Tibial nerve (tissue), 4 donors: ENCODE data around the gene RPRD2. TPM values are rescaled to one million over a fixed set of nuclear protein-coding genes. Genes with fewer than 3 reads are reported as not detected.

Source experiments
- DNase-seq, 2 donors: peaks; one replicate each; pipeline ENCODE4 v3.0.0-alpha.2; 2019; ENCODE audit warnings: low spot score in 2 of 2
- H3K27ac ChIP-seq, 4 donors: fragments of 200-600 bp; sonication (generic) in 3 of 4; one replicate each; pipeline ENCODE4 v1.5.1; 2017 to 2019; ENCODE audit warnings: mild to moderate bottlenecking in 1 of 4
- H3K27me3 ChIP-seq, 2 donors: fragments of 200-600 bp; sonication (generic) in 1 of 2; one replicate each; pipeline versions ENCODE4 v1.5.1 to v1.6.0; 2017 to 2019
- H3K36me3 ChIP-seq, 3 donors: fragments of 200-600 bp; sonication (generic); one replicate each; pipeline ENCODE4 v1.5.1; 2018 to 2019
- H3K4me1 ChIP-seq, 4 donors: fragments of 200-600 bp; sonication (generic) in 3 of 4; one replicate each; pipeline ENCODE4 v1.5.1; 2017 to 2019
- H3K4me3 ChIP-seq, 4 donors: fragments of 200-600 bp; sonication (generic) in 3 of 4; one replicate each; pipeline ENCODE4 v1.5.1; 2017 to 2019; ENCODE audit warnings: mild to moderate bottlenecking in 1 of 4, moderate library complexity in 1 of 4
- H3K9me3 ChIP-seq, 4 donors: fragments of 200-600 bp; sonication (generic) in 3 of 4; one replicate each; pipeline ENCODE4 v1.5.1; 2017 to 2019
- CTCF ChIP-seq, 5 experiments: fragments of 200-600 bp in 3 of 5; fragments of 450-650 bp in 2 of 5; sonication (generic) in 3 of 5; IDR thresholded peaks; one replicate each; pipeline ENCODE4 v1.5.1; 2016 to 2019; ENCODE audit warnings: antibody characterized with exemption in 5 of 5, mild to moderate bottlenecking in 3 of 5, moderate library complexity in 2 of 5
- EP300 ChIP-seq, 2 donors: sonication (generic); formaldehyde crosslinking; IDR thresholded peaks; one replicate each; pipeline ENCODE4 v1.6.1; 2017; ENCODE audit warnings: antibody characterized with exemption in 2 of 2, mild to moderate bottlenecking in 1 of 2
- POLR2A ChIP-seq, 2 donors: fragments of 450-650 bp; IDR thresholded peaks; one replicate each; pipeline ENCODE4 v1.6.1; 2017; ENCODE audit warnings: antibody characterized with exemption in 2 of 2, mild to moderate bottlenecking in 2 of 2, moderate library complexity in 2 of 2
- WGBS, 2 donors: methylation state at CpG; one replicate each; pipeline ENCODE4 v1.1.5; 2018; 5-methylcytosine and 5-hydroxymethylcytosine counted together
- total RNA-seq, 4 donors: library from RNA; depleted of rRNA; stranded (reverse); fragments of >200 nt; gene quantifications; one replicate each; pipeline ENCODE4 v1.1.0, GENCODE V29; 2016

RPRD2 gene
- total RNA-seq, 4 donors from 2014 or later, result 16.2 to 27.6 (median 24.8) TPM

DNA sequence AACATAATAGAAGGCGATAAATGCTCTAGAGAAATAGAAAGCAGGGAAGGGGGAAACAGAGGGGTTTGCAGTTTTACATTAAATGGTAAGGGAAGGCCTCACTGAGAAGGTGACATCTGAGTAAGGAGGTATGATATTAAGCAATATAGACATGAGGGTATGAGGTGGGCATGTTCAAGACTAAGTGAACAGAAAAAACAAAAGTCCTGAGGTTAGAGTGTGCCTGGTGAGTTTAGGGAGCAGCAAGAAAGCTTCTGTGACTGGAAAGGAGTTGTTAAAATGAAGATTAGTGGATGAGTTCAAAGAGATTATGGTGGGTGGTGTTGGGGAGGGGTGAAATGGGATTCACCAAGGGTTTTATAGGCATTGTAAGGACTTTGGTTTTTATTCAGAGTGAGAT, 8.6 kb downstream of the RPRD2 start:
- H3K27me3 ChIP-seq, result no peaks in the 10 kb centered on the region
- H3K36me3 ChIP-seq, result no peaks in the 10 kb centered on the region
- WGBS, 2 donors, result 94 to 100% methylated on average over 1 of the region's 1 CpG
- DNase-seq, result no peak
- no peaks in the 10 kb centered on the region for H3K9me3 ChIP-seq
- no peak for TF ChIP-seq CTCF (IDR thresholded peaks at IDR 0.05)
- TF ChIP-seq EP300 (IDR thresholded peaks at IDR 0.05), result no peak
- TF ChIP-seq POLR2A (IDR thresholded peaks at IDR 0.05), result no peak
- no peak overlapping the region for H3K4me3 ChIP-seq
- H3K4me1 ChIP-seq, result peaks cover 0 to 49% (median 16%) of the 10 kb centered on the region in 4 donors
- no peak overlapping the region for H3K27ac ChIP-seq

DNA sequence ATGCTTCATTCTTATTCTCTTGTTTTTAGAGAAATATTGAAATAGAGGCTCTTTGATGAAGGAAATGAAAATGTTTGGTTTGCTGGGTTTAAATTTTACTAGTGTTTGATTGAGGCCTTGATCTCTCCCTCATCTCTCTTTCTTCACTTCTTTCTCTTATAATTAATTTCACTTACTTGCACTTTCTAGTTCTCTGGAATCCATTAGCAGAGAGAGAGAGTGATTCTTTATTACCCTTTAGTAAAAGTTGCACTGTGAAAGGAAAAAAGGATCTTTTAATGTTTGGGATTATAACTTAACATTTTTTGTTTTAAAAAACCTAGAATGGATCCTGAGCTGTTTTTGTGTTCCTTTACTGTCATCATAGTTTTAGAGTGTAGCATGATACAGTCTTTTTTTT, 12.2 kb downstream of the RPRD2 start:
- Histone ChIP-seq H3K4me3 (no peak overlapping the region), H3K27me3 (no peaks in the 10 kb centered on the region), H3K36me3 (no peaks in the 10 kb centered on the region), H3K27ac (peak overlapping the region in 3 of 4 donors; percentile 1 to 62 (median 57)), H3K9me3 (no peaks in the 10 kb centered on the region), H3K4me1 (peaks cover 0 to 39% (median 16%) of the 10 kb centered on the region in 4 donors)
- TF ChIP-seq POLR2A (IDR thresholded peaks at IDR 0.05) (no peak), CTCF (IDR thresholded peaks at IDR 0.05) (no peak), EP300 (IDR thresholded peaks at IDR 0.05) (no peak)
- DNase-seq, result no peak

DNA sequence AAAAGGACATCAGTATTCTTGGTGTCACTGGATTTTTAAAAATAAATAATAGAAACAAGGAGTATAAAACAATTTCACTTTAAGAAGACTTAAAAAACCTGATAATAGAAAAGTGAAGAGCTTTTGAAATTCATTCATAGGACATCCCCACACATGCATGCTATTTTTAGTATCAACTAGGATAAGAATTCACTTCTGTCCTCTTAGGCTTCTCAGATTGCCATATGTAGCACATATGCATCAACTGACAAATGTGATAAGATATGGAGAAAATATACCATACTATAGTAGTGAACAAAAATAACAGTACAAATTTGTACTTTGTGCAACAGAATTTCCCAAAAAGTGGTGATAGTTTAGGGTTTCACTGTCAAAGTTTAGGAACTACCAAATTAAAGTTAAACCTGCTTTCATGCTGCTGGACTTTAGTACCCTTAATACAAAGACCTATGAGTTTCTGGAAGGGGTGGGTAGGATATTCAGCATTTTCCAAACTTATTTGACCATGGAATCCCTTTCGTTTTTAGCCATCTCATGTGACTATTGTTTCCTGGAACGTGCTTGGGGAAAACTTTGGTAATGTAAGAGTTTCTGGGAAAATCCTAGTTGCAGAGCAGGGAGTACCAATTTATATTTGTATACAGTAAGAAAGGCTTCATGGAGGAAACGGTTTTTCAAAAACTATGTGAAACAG, 19.8 kb downstream of the RPRD2 start:
- H3K4me3 ChIP-seq, result no peak overlapping the region
- 31 to 38% methylated on average over 3 of the region's 3 CpGs for WGBS, 2 donors
- no peak overlapping the region for H3K27ac ChIP-seq
- H3K4me1 ChIP-seq, result peaks cover 0 to 39% (median 0%) of the 10 kb centered on the region in 4 donors
- H3K9me3 ChIP-seq, result no peaks in the 10 kb centered on the region
- H3K27me3 ChIP-seq, result no peaks in the 10 kb centered on the region
- no peak for TF ChIP-seq EP300 (IDR thresholded peaks at IDR 0.05)
- no peak for TF ChIP-seq CTCF (IDR thresholded peaks at IDR 0.05)
- no peak for DNase-seq
- H3K36me3 ChIP-seq, result no peaks in the 10 kb centered on the region

- no peaks in the 10 kb centered on the region for H3K9me3 ChIP-seq
- TF ChIP-seq POLR2A (IDR thresholded peaks at IDR 0.05), result no peak
- no peak for TF ChIP-seq EP300 (IDR thresholded peaks at IDR 0.05)
- no peak for TF ChIP-seq CTCF (IDR thresholded peaks at IDR 0.05)
- WGBS, 2 donors, result 83 to 90% methylated on average over 10 of the region's 10 CpGs
- H3K27me3 ChIP-seq, result no peaks in the 10 kb centered on the region
- no peak for DNase-seq
- peaks cover 0 to 52% (median 5%) of the 10 kb centered on the region in 4 donors for H3K4me1 ChIP-seq
- H3K27ac ChIP-seq, result no peak overlapping the region
- no peak overlapping the region for H3K4me3 ChIP-seq
- H3K36me3 ChIP-seq, result no peaks in the 10 kb centered on the region
These were observed 21.8 kb downstream of the RPRD2 start for GRCh38 chr1:150385537-150386445.

- H3K27ac ChIP-seq, result no peak overlapping the region
- no peaks in the 10 kb centered on the region for H3K9me3 ChIP-seq
- WGBS, 2 donors, result 44 to 66% methylated on average over 1 of the region's 1 CpG
- peaks cover 0 to 49% (median 5%) of the 10 kb centered on the region in 4 donors for H3K4me1 ChIP-seq
- TF ChIP-seq POLR2A (IDR thresholded peaks at IDR 0.05), result no peak
- no peak overlapping the region for H3K4me3 ChIP-seq
- DNase-seq, result no peak
- no peaks in the 10 kb centered on the region for H3K27me3 ChIP-seq
- H3K36me3 ChIP-seq, result no peaks in the 10 kb centered on the region
These were observed 22.6 kb downstream of the RPRD2 start for GRCh38 chr1:150386592-150386991.
